HG03103 (cell line): ENCODE data around the gene HOMEZ.
"Not testable (repeated sequence)": the region's sequence is repeated elsewhere in the genome, so short reads cannot be mapped to it uniquely, and the experiment has no call there.

ENCODE experiments used
- ATAC-seq: cut with Tn5 transposase; IDR thresholded peaks from one replicate; pipeline ENCODE4 v1.9.1; 2021; ENCODE audit warnings: low read depth; ENCODE audit not compliant: unreplicated experiment

The HOMEZ gene

DNA sequence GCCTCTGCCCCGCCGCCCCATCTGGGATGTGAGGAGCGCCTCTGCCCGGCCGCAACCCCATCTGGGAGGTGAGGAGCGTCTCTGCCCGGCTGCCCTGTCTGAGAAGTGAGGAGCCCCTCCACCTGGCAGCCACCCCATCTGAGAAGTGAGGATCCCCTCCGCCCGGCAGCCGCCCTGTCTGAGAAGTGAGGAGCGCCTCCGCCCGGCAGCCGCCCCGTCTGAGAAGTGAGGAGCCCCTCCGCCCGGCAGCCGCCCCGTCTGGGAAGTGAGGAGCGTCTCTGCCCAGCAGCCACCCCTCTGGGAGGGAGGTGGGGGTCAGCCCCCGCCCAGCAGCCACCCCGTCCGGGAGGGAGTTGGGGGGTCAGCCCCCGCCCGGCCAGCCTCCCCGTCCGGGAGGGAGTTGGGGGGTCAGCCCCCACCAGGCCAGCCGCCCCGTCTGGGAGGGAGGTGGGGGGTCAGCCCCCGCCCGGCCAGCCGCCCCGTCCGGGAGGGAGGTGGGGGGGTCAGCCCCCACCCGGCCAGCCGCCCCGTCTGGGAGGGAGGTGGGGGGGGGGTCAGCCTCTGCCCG is 53.6 kb downstream of the HOMEZ start:
- not testable (repeated sequence) for ATAC-seq

DNA sequence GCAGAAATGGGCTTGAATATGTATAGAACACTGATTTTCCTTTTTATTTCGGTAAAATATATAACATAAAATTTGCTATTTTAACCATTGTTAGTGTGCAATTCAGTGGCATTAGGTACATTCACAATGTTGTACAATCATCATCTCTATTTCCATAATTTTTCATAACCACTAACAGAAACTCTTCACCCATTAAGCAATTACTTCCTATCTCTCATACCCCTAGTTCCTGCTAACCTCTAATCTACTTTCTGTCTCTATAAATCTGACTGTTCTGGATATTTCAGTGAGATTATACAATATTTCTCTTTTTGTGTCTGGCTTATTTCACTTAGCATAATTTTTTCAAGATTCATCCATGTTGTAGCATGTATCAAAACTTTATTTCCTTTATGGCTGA is 57.1 kb downstream of the HOMEZ start:
- no peak for ATAC-seq

DNA sequence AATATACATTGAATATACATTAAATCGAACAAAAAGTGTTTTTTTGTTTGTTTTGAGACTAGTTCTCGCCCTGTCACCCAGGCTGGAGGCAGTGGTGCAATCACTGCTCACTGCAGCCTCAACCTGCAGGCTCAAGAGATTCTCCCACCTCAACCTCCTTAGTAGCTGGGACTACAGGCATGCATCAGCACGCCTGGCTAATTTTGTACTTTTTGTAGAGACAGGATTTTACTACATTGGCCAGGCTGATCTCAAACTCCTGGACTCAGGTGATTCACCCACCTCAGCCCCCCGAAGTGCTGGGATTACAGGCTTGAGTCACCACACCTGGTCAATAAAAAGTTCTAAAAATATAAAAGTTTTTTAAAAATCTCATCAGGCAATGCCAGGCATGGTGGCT is 58.4 kb downstream of the HOMEZ start:
- ATAC-seq, result no peak

DNA sequence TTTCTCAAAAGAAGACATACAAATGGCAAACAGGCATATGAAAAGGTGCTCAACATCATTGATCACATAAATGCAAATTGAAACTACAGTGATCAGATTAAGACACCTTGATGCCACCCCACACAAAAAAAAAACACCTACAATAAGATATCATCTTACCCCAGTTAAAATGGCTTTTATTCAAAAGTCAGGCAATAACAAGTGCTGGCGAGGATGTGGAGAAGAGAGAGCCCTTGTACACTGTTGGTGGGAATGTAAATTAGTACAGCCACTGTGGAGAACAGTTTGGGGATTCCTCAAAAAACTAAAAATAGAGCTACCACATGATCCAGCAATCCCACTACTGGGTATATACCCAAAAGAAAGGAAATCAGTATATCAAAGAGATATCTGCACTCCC is 61.0 kb downstream of the HOMEZ start:
- not testable (repeated sequence) for ATAC-seq
